ENCODE measurements around the gene ACAD11.

DNA sequence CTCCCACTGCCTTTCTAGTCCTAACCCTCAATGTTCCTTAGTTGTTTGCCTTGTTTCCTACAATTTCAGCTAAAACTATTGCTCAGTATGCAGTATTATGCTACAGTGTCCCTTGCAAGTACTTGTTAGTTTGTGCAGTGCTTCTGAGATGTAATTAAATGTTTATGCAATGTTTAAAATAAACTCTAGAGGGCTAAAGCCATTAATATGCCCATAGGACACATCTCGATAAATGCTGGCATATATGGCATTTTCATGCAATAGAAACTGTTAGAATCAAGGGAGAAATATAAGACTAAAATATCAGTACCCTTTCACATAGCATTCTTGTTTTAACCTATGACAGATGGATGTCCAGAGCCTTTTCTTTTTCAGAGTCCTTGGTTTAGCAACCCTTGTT, 122.3 kb downstream of the ACAD11 start:
- TF ChIP-seq, protein P1, sequence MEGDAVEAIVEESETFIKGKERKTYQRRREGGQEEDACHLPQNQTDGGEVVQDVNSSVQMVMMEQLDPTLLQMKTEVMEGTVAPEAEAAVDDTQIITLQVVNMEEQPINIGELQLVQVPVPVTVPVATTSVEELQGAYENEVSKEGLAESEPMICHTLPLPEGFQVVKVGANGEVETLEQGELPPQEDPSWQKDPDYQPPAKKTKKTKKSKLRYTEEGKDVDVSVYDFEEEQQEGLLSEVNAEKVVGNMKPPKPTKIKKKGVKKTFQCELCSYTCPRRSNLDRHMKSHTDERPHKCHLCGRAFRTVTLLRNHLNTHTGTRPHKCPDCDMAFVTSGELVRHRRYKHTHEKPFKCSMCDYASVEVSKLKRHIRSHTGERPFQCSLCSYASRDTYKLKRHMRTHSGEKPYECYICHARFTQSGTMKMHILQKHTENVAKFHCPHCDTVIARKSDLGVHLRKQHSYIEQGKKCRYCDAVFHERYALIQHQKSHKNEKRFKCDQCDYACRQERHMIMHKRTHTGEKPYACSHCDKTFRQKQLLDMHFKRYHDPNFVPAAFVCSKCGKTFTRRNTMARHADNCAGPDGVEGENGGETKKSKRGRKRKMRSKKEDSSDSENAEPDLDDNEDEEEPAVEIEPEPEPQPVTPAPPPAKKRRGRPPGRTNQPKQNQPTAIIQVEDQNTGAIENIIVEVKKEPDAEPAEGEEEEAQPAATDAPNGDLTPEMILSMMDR (IDR thresholded peaks at IDR 0.05) = no peak
- no peak for TF ChIP-seq POLR2A (IDR thresholded peaks at IDR 0.05)
- TF ChIP-seq POLR2AphosphoS5 (IDR thresholded peaks at IDR 0.05; ENCODE audit: insufficient read depth in 1 of 2, low read depth in 1 of 2) = no peak
